NT2/D1 (cell line): ENCODE results near the gene TARS3.

Experiments used
- DNase-seq: peaks from one replicate; pipeline ENCODE4 v3.0.0-alpha.2; 2011; ENCODE audit warnings: low read depth, low spot score
- H3K27me3 ChIP-seq: 2 replicates; pipeline ENCODE4 v1.6.0; 2011; ENCODE audit warnings: mild to moderate bottlenecking; ENCODE audit not compliant: insufficient read length, insufficient read depth
- H3K36me3 ChIP-seq: 2 replicates; pipeline ENCODE4 v1.6.1; 2011; ENCODE audit warnings: mild to moderate bottlenecking, low read length, mixed read lengths; ENCODE audit not compliant: insufficient read depth, insufficient read length
- H3K4me1 ChIP-seq: 2 replicates; pipeline ENCODE4 v1.5.1; 2011; ENCODE audit not compliant: insufficient read depth, insufficient read length
- H3K4me3 ChIP-seq: 2 replicates; pipeline ENCODE4 v1.5.1; 2011; ENCODE audit warnings: low read depth; ENCODE audit not compliant: insufficient read length
- H3K9ac ChIP-seq: 2 replicates; pipeline ENCODE4 v1.6.0; 2011; ENCODE audit warnings: low read depth; ENCODE audit not compliant: insufficient read length
- H3K9me3 ChIP-seq: 2 replicates; pipeline ENCODE4 v1.5.1; 2011; ENCODE audit warnings: mild to moderate bottlenecking, low read length; ENCODE audit not compliant: insufficient read depth
- SUZ12 ChIP-seq: IDR thresholded peaks from 2 replicates; pipeline ENCODE4 v1.6.1; 2011; ENCODE audit not compliant: insufficient read length, insufficient read depth; ENCODE audit errors: extremely low read depth
- YY1 ChIP-seq: IDR thresholded peaks from 2 replicates; pipeline ENCODE4 v1.6.1; 2011; ENCODE audit not compliant: insufficient read length, insufficient read depth
- ZNF274 ChIP-seq: IDR thresholded peaks from 2 replicates; pipeline ENCODE4 v1.6.1; 2011; ENCODE audit warnings: mild to moderate bottlenecking, low read depth, low read length

Gene TARS3

DNA sequence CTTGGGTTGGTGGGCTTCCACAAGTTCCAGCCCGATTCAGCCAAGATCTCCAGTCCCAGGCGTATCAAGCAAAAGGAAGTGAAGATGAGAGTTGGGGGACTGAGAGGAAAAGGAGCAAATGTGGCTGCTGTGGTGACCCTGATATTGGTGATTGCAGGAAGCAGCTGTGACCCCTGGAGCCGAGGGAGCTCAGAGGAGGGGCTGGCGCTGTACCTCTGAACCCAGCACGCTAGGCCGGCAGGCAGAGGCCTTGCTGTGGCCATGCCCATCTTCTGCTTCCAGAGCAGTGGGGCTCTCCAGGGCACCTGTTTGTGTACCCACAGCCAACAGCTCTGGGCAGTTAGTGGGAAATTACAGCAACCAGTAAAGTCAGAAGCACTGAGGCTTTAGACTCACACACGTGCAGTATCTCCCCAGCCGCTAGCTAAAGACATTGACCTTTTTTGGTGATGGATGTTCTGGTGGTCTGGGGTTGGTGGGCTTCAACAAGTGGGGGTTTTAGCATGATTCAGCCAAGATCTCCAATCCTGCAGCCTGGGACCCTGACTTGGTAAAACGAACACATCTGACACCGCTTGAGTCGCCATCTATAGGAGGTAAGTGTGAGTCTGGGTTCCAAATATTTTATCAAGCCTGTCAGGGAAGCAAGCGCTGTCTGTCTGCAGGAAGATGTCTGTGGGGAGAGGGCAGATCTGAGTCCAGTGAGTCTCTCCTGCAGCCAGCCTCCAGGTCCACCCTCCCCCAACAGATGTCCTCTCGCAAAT lies 105.2 kb downstream of the TARS3 start:
- H3K36me3 ChIP-seq: no peaks in the 10 kb centered on the region
- no peak for DNase-seq
- TF ChIP-seq ZNF274: no peak
- no peak overlapping the region for H3K9ac ChIP-seq
- no peak overlapping the region for H3K4me3 ChIP-seq
- no peaks in the 10 kb centered on the region for H3K4me1 ChIP-seq
- peaks cover 15% of the 10 kb centered on the region for H3K9me3 ChIP-seq
- H3K27me3 ChIP-seq: no peaks in the 10 kb centered on the region

GRCh38 chr15:101618076-101618475 lies 106.2 kb downstream of the TARS3 start:
- H3K4me3 ChIP-seq: no peak overlapping the region
- no peak for DNase-seq
- H3K4me1 ChIP-seq: no peaks in the 10 kb centered on the region
- H3K27me3 ChIP-seq: no peaks in the 10 kb centered on the region
- TF ChIP-seq YY1 (no peak), SUZ12 (no peak), ZNF274 (no peak)
- peaks cover 5% of the 10 kb centered on the region for H3K9me3 ChIP-seq
- H3K9ac ChIP-seq: no peak overlapping the region
- no peaks in the 10 kb centered on the region for H3K36me3 ChIP-seq

- no peaks in the 10 kb centered on the region for H3K27me3 ChIP-seq
- no peaks in the 10 kb centered on the region for H3K4me1 ChIP-seq
- DNase-seq: no peak
- no peaks in the 10 kb centered on the region for H3K36me3 ChIP-seq
- no peak overlapping the region for H3K4me3 ChIP-seq
- no peak for TF ChIP-seq ZNF274
- TF ChIP-seq YY1: no peak
- no peak for TF ChIP-seq SUZ12
- H3K9ac ChIP-seq: no peak overlapping the region
- no peaks in the 10 kb centered on the region for H3K9me3 ChIP-seq
Observed at GRCh38 chr15:101617390-101617965, 106.8 kb downstream of the TARS3 start.

- H3K4me3 ChIP-seq: no peak overlapping the region
- no peak for TF ChIP-seq SUZ12
- TF ChIP-seq ZNF274: no peak
- no peak for TF ChIP-seq YY1
- H3K9me3 ChIP-seq: no peaks in the 10 kb centered on the region
- H3K36me3 ChIP-seq: no peaks in the 10 kb centered on the region
- DNase-seq: peak; percentile 50
- no peaks in the 10 kb centered on the region for H3K27me3 ChIP-seq
- H3K4me1 ChIP-seq: no peaks in the 10 kb centered on the region
- H3K9ac ChIP-seq: no peak overlapping the region
Observed at GRCh38 chr15:101615986-101616848, 108.1 kb downstream of the TARS3 start.

GRCh38 chr15:101615414-101615985 lies 108.8 kb downstream of the TARS3 start:
- Histone ChIP-seq H3K36me3 (no peaks in the 10 kb centered on the region), H3K4me3 (no peak overlapping the region), H3K4me1 (no peaks in the 10 kb centered on the region), H3K9me3 (no peaks in the 10 kb centered on the region), H3K9ac (no peak overlapping the region), H3K27me3 (no peaks in the 10 kb centered on the region)
- no peak for TF ChIP-seq SUZ12
- no peak for TF ChIP-seq ZNF274
- no peak for TF ChIP-seq YY1
- DNase-seq: no peak

- Histone ChIP-seq H3K9me3 (no peaks in the 10 kb centered on the region), H3K36me3 (no peaks in the 10 kb centered on the region), H3K4me1 (no peaks in the 10 kb centered on the region), H3K4me3 (no peak overlapping the region), H3K27me3 (no peaks in the 10 kb centered on the region), H3K9ac (no peak overlapping the region)
- no peak for DNase-seq
- TF ChIP-seq SUZ12 (no peak), YY1 (no peak), ZNF274 (no peak)
Observed at GRCh38 chr15:101614761-101615160, 109.5 kb downstream of the TARS3 start.

GRCh38 chr15:101614001-101614585 lies 110.2 kb downstream of the TARS3 start:
- Histone ChIP-seq H3K4me1 (no peaks in the 10 kb centered on the region), H3K36me3 (no peaks in the 10 kb centered on the region), H3K27me3 (no peaks in the 10 kb centered on the region), H3K4me3 (no peak overlapping the region), H3K9ac (no peak overlapping the region), H3K9me3 (no peaks in the 10 kb centered on the region)
- no peak for DNase-seq
- TF ChIP-seq YY1 (no peak), ZNF274 (no peak), SUZ12 (no peak)
